ENCODE data around the gene F10.

DNA sequence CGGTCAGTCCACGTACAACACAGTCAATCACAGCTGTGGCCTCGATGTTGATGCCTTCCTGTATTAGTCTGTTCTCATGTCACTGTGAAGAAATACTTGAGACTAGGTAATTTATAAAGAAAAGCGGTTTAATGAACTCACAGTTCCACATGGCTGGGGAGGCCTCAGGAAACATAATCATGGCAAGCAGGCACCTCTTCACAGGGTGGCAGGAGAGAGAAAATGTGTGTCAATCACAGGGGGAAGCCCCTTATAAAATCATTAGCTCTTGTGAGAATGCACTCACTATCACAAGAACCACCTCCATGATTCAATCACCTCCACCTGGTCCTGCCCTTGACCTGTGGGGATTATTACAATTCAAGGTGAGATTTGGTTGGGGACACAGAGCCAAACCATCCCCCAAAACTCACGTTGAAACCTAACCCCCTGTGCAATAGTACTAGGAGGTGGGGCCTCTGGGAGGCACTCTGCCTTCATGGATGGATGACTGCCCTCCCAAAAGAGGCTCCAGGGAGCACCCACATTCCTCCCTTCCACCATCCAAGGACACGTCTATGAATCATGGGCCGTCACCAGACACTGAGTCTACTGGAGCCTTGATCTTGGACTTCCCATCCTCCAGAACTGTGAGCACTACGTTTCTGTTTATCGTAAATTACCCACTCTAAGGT lies 33.5 kb downstream of the F10 start:
- TF ChIP-seq POLR2A (IDR thresholded peaks at IDR 0.05; ENCODE audit: low read length) (no peak), GATA1 (IDR thresholded peaks at IDR 0.05; ENCODE audit: low read depth, low read length) (no peak)
